ENCODE data around the gene FBXO41. TPM values are rescaled to one million over a fixed set of nuclear protein-coding genes. Genes with fewer than 3 reads are reported as not detected.

FBXO41 gene
- total RNA-seq, 1 experiment from 2014 or later, result 34.9 TPM

DNA sequence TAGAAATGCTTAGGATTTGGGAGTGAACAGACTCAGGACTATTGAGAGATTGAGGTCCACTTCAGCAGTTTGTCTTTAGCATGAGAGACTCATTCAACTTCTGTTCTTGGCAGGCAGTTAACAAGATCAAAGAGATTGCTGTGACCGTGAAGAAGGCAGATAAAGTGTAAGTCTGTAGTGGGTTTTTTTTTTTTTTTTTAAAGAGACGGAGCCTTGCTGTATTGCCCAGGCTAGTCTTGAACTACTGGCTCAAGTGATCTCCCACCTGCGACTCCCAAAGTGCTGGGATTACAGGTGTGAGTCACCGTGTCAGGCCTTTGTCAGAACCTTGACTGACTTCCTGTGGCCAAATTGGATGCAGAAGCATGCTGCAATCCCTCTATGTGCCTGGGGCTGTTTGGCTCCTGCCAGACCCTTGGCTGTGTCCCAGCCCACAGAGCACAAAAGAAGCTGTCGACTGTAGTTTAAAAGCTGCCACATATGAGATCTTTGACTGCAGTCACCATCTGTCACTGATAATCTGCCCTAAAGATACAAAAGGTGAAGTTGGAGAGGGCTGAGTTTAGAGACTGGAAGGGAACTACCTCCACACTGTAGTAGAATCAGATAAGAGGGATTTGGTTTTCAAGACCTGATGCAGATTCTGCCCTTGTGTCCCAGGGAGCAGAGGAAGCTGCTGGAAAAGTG, 40.3 kb downstream of the FBXO41 start:
- H3K9me3 ChIP-seq (ENCODE audit: control insufficient read depth in 1 of 2, insufficient read depth in 1 of 2, low read depth in 1 of 2, low read length in 2 of 2), result no peaks in the 10 kb centered on the region
- H3K9ac ChIP-seq (ENCODE audit: low read length), result no peak overlapping the region
- H3K27me3 ChIP-seq (ENCODE audit: insufficient read depth, low read length), result no peaks in the 10 kb centered on the region
- peaks cover 35% of the 10 kb centered on the region; the same call in 1 of the 2 replicates for H4K20me1 ChIP-seq (ENCODE audit: insufficient read depth)
- peak; percentile 40; the same call in 1 of the 2 replicates for ATAC-seq
- no peaks in the 10 kb centered on the region for H3K9me2 ChIP-seq (ENCODE audit: insufficient read depth)
- no peak for DNase-seq (ENCODE audit: low read depth, low spot score)
- no peak overlapping the region for H3K4me3 ChIP-seq (replicated peaks in 1 of 2; ENCODE audit: low read depth in 1 of 2, low read length in 2 of 2)
- POLR2A ChIA-PET, result interaction anchor here (0.9 to 1.8 kb wide), 3 partner anchors 10 to 14 kb away, joined by 3 to 6 read pairs (median 3); partner anchors contain the start of gene CCT7
- RAD21 ChIA-PET (ENCODE audit: low non-redundant PET in 1 of 2, low total read pairs in 2 of 2, uncharacterized antibody in 2 of 2, unreplicated experiment in 2 of 2), result no interaction called here
- H3K27ac ChIP-seq (ENCODE audit: low read depth, low read length), result no peak overlapping the region
- H3K36me3 ChIP-seq (ENCODE audit: control insufficient read depth in 1 of 2, insufficient read depth in 2 of 2, low read length in 2 of 2), result peaks cover 77 to 83% of the 10 kb centered on the region in 2 experiments
- H3K79me2 ChIP-seq (ENCODE audit: insufficient read depth, low read length), result peaks cover 97% of the 10 kb centered on the region
- no peak overlapping the region for H3K4me2 ChIP-seq (ENCODE audit: low read length)
- H2AFZ ChIP-seq (ENCODE audit: low read depth, low read length, poor library complexity, severe bottlenecking), result no peak overlapping the region
- no peaks in the 10 kb centered on the region for H3K4me1 ChIP-seq (ENCODE audit: control insufficient read depth in 1 of 2, insufficient read depth in 2 of 2, low read length in 2 of 2)
- TSS peak; percentile 1 for BruUV-seq (replicated peaks)
- CTCF ChIA-PET, result interaction anchor here (0.6 to 1.6 kb wide), 2 partner anchors 32 to 61 kb away, joined by 3 to 5 read pairs; no protein-coding TSS in a partner anchor
- intact Hi-C loops (cut with micrococcal nuclease), result no loop called here
- no peak for TF ChIP-seq JUND (IDR thresholded peaks at IDR 0.05)
- TF ChIP-seq ZFX (IDR thresholded peaks at IDR 0.05), result no peak
- no peak for TF ChIP-seq TCF7L2 (IDR thresholded peaks at IDR 0.05; ENCODE audit: borderline replicate concordance, extremely low read depth, insufficient read depth, insufficient read length)
- TF ChIP-seq REST (IDR thresholded peaks at IDR 0.05; ENCODE audit: low read depth), result no peak
- TF ChIP-seq EZH2phosphoT487 (IDR thresholded peaks at IDR 0.05; ENCODE audit: borderline replicate concordance), result no peak
- TF ChIP-seq YY1 (IDR thresholded peaks at IDR 0.05; ENCODE audit: extremely low read depth, insufficient replicate concordance, low read depth, low read length), result no peak
- no peak for TF ChIP-seq FOSL1 (IDR thresholded peaks at IDR 0.05; ENCODE audit: low read depth)
- no peak for TF ChIP-seq POLR2AphosphoS5 (IDR thresholded peaks at IDR 0.05; ENCODE audit: low read depth, low read length)
- TF ChIP-seq EZH2 (IDR thresholded peaks at IDR 0.05), result no peak
- no peak for TF ChIP-seq ZNF274 (IDR thresholded peaks at IDR 0.05; ENCODE audit: low read depth, low read length)
- TF ChIP-seq, protein P1, sequence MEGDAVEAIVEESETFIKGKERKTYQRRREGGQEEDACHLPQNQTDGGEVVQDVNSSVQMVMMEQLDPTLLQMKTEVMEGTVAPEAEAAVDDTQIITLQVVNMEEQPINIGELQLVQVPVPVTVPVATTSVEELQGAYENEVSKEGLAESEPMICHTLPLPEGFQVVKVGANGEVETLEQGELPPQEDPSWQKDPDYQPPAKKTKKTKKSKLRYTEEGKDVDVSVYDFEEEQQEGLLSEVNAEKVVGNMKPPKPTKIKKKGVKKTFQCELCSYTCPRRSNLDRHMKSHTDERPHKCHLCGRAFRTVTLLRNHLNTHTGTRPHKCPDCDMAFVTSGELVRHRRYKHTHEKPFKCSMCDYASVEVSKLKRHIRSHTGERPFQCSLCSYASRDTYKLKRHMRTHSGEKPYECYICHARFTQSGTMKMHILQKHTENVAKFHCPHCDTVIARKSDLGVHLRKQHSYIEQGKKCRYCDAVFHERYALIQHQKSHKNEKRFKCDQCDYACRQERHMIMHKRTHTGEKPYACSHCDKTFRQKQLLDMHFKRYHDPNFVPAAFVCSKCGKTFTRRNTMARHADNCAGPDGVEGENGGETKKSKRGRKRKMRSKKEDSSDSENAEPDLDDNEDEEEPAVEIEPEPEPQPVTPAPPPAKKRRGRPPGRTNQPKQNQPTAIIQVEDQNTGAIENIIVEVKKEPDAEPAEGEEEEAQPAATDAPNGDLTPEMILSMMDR (IDR thresholded peaks at IDR 0.05 in 2 of 3, conservative IDR thresholded peaks at IDR 0.05 in 1 of 3; ENCODE audit: borderline replicate concordance in 1 of 3, insufficient read depth in 1 of 3, low read depth in 2 of 3, low read length in 2 of 3), result no peak
- TF ChIP-seq, protein P2, sequence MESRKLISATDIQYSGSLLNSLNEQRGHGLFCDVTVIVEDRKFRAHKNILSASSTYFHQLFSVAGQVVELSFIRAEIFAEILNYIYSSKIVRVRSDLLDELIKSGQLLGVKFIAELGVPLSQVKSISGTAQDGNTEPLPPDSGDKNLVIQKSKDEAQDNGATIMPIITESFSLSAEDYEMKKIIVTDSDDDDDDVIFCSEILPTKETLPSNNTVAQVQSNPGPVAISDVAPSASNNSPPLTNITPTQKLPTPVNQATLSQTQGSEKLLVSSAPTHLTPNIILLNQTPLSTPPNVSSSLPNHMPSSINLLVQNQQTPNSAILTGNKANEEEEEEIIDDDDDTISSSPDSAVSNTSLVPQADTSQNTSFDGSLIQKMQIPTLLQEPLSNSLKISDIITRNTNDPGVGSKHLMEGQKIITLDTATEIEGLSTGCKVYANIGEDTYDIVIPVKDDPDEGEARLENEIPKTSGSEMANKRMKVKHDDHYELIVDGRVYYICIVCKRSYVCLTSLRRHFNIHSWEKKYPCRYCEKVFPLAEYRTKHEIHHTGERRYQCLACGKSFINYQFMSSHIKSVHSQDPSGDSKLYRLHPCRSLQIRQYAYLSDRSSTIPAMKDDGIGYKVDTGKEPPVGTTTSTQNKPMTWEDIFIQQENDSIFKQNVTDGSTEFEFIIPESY (IDR thresholded peaks at IDR 0.05; ENCODE audit: extremely low read depth, insufficient replicate concordance, low read length), result no peak
- TF ChIP-seq ELF1 (IDR thresholded peaks at IDR 0.05; ENCODE audit: borderline replicate concordance, low read depth), result no peak
- TF ChIP-seq RAD21 (IDR thresholded peaks at IDR 0.05; ENCODE audit: low read depth), result no peak
- no peak for TF ChIP-seq CEBPB (IDR thresholded peaks at IDR 0.05; ENCODE audit: low read depth)
- no peak for TF ChIP-seq ATF3 (IDR thresholded peaks at IDR 0.05)
- TF ChIP-seq SRF (IDR thresholded peaks at IDR 0.05; ENCODE audit: low read depth), result no peak
- TF ChIP-seq SIN3A (IDR thresholded peaks at IDR 0.05; ENCODE audit: low read depth), result no peak
- TF ChIP-seq MAX (IDR thresholded peaks at IDR 0.05), result no peak
